ENCODE results near the gene NKAIN1. TPM values are rescaled to one million over a fixed set of nuclear protein-coding genes. Genes with fewer than 3 reads are reported as not detected.

The NKAIN1 gene
- total RNA-seq, 1 experiment from 2014 or later, result 1.4 TPM

DNA sequence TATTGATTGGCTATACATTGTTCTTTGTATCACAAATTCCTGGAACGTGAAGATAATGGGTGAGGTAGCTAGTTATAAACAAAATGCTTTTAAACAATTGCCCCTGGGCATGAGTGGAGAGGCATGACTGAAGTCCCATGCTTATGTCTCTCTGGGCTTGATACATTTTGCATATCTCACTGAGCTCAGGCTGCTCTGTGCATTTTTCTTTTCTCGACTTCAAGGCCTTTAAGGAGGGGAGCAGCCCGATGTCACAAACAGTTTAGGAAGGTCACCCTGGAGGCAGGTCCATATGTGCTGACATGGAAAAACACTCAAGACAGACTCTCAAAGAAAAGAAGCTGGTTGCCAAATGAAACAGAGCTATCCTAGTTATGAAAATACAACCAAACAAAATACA, 94.0 kb downstream of the NKAIN1 start:
- no TSS peak for BruUV-seq (replicated peaks)
- H3K9me3 ChIP-seq (ENCODE audit: low read depth, low read length, poor library complexity, severe bottlenecking), result no peaks in the 10 kb centered on the region
- H3K27me3 ChIP-seq (replicated peaks; ENCODE audit: insufficient read depth, low read depth, low read length, poor library complexity), result no peaks in the 10 kb centered on the region
- TF ChIP-seq, protein P1, sequence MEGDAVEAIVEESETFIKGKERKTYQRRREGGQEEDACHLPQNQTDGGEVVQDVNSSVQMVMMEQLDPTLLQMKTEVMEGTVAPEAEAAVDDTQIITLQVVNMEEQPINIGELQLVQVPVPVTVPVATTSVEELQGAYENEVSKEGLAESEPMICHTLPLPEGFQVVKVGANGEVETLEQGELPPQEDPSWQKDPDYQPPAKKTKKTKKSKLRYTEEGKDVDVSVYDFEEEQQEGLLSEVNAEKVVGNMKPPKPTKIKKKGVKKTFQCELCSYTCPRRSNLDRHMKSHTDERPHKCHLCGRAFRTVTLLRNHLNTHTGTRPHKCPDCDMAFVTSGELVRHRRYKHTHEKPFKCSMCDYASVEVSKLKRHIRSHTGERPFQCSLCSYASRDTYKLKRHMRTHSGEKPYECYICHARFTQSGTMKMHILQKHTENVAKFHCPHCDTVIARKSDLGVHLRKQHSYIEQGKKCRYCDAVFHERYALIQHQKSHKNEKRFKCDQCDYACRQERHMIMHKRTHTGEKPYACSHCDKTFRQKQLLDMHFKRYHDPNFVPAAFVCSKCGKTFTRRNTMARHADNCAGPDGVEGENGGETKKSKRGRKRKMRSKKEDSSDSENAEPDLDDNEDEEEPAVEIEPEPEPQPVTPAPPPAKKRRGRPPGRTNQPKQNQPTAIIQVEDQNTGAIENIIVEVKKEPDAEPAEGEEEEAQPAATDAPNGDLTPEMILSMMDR (conservative IDR thresholded peaks at IDR 0.05; ENCODE audit: low read depth, low read length), result no peak
- H3K4me1 ChIP-seq (ENCODE audit: insufficient read depth, low read length, poor library complexity, severe bottlenecking), result no peaks in the 10 kb centered on the region
- H3K4me3 ChIP-seq (ENCODE audit: low read depth, low read length, poor library complexity, severe bottlenecking), result no peak overlapping the region
- intact Hi-C loops (cut with micrococcal nuclease; ENCODE audit: unreplicated experiment), result no loop called here
- CTCF ChIA-PET, result no interaction called here
- no peak for DNase-seq (ENCODE audit: low spot score)
- POLR2A ChIA-PET (ENCODE audit: low non-redundant PET), result no interaction called here
- no peaks in the 10 kb centered on the region for H3K36me3 ChIP-seq (ENCODE audit: insufficient read depth, low read length, poor library complexity, severe bottlenecking)
- no peak overlapping the region for H3K27ac ChIP-seq (ENCODE audit: low read depth, low read length, poor library complexity, severe bottlenecking)

DNA sequence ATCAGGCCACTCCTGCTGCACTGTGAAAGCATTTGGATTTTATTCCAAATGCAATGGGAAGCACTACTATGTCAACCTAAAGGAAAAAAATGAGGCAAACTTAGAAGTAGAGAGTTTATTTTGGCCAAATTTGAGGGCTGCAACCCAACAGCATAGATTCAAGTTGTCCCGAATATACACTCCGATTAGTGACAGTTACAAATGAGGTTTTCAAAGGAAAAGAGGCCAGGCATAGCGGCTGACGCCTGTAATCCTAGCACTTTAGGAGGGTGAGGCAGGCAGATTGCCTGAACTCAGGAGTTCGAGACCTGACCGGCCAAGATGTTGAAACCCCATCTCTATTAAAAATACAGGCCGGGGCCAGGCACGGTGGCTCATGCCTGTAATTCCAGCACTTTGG, 95.2 kb downstream of the NKAIN1 start:
- Histone ChIP-seq H3K4me1 (ENCODE audit: insufficient read depth, low read length, poor library complexity, severe bottlenecking) (no peaks in the 10 kb centered on the region), H3K27me3 (replicated peaks; ENCODE audit: insufficient read depth, low read depth, low read length, poor library complexity) (no peaks in the 10 kb centered on the region), H3K4me3 (ENCODE audit: low read depth, low read length, poor library complexity, severe bottlenecking) (no peak overlapping the region), H3K36me3 (ENCODE audit: insufficient read depth, low read length, poor library complexity, severe bottlenecking) (no peaks in the 10 kb centered on the region), H3K9me3 (ENCODE audit: low read depth, low read length, poor library complexity, severe bottlenecking) (no peaks in the 10 kb centered on the region), H3K27ac (ENCODE audit: low read depth, low read length, poor library complexity, severe bottlenecking) (no peak overlapping the region)
- intact Hi-C loops (cut with micrococcal nuclease; ENCODE audit: unreplicated experiment), result no loop called here
- POLR2A ChIA-PET (ENCODE audit: low non-redundant PET), result interaction anchor here (0.6 kb wide), 1 partner anchor 536 kb away, joined by 3 read pairs; no protein-coding TSS in a partner anchor
- DNase-seq (ENCODE audit: low spot score), result no peak
- CTCF ChIA-PET, result no interaction called here
- no TSS peak for BruUV-seq (replicated peaks)
- no peak for TF ChIP-seq EZH2 (IDR thresholded peaks at IDR 0.05; ENCODE audit: borderline replicate concordance, low read depth, low read length, poor library complexity, severe bottlenecking)
- TF ChIP-seq, protein P1 (conservative IDR thresholded peaks at IDR 0.05; ENCODE audit: low read depth, low read length), result no peak

DNA sequence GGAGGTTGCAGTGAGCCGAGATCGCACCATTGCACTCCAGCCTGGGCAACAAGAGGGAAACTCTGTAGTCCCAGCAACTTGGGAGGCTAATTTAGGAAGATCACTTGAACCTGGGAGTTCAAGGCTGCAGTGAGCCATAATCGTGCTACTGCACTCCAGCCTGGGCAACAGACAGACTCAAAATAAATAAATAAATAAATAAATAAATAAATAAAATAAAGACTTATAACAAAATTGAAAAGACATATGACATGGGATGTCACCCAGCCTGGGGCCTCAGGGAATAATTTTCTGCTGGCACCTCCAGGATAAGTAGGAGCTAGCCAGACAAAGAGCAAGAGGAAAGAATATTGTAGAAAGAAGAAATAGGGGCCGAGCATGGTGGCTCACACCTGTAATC, 96.2 kb downstream of the NKAIN1 start:
- no peaks in the 10 kb centered on the region for H3K36me3 ChIP-seq (ENCODE audit: insufficient read depth, low read length, poor library complexity, severe bottlenecking)
- DNase-seq (ENCODE audit: low spot score), result no peak
- H3K4me1 ChIP-seq (ENCODE audit: insufficient read depth, low read length, poor library complexity, severe bottlenecking), result no peaks in the 10 kb centered on the region
- ChIA-PET CTCF (interaction anchor here (0.6 kb wide), 1 partner anchor 40 kb away, joined by 3 read pairs; no protein-coding TSS in a partner anchor), POLR2A (ENCODE audit: low non-redundant PET) (no interaction called here)
- no peak overlapping the region for H3K27ac ChIP-seq (ENCODE audit: low read depth, low read length, poor library complexity, severe bottlenecking)
- TF ChIP-seq EZH2 (IDR thresholded peaks at IDR 0.05; ENCODE audit: borderline replicate concordance, low read depth, low read length, poor library complexity, severe bottlenecking), result no peak
- TF ChIP-seq, protein P1 (conservative IDR thresholded peaks at IDR 0.05; ENCODE audit: low read depth, low read length), result no peak
- BruUV-seq (replicated peaks), result no TSS peak
- H3K4me3 ChIP-seq (ENCODE audit: low read depth, low read length, poor library complexity, severe bottlenecking), result no peak overlapping the region
- H3K9me3 ChIP-seq (ENCODE audit: low read depth, low read length, poor library complexity, severe bottlenecking), result no peaks in the 10 kb centered on the region
- no peaks in the 10 kb centered on the region for H3K27me3 ChIP-seq (replicated peaks; ENCODE audit: insufficient read depth, low read depth, low read length, poor library complexity)
- intact Hi-C loops (cut with micrococcal nuclease; ENCODE audit: unreplicated experiment), result no loop called here

Measured in A673 (cell line).